Panc1 (cell line): ENCODE results near the gene ARHGEF10L. TPM values are rescaled to one million over a fixed set of nuclear protein-coding genes. Genes with fewer than 3 reads are reported as not detected.

Source experiments
- ATAC-seq: fragments of 200-7000 bp; cut with Tn5 transposase; 2 replicates; pipeline ENCODE4 v1.9.1; 2020; ENCODE audit warnings: mild to moderate bottlenecking, moderate library complexity
- BruUV-seq: library from RNA; stranded (reverse); fragments of 400-500 nt; replicated peaks from 2 replicates; lab custom pipeline; 2021; lab: Mats Ljungman, UMichigan
- CTCF ChIA-PET: fragments of 300-600 bp; sonication (Branson Sonifier 250); formaldehyde crosslinking; loops from one replicate; lab custom pipeline; 2022; ENCODE audit warnings: antibody characterized with exemption; lab: Charles Lee
- POLR2A ChIA-PET: fragments of 300-600 bp; sonication (Branson Sonifier 250); formaldehyde crosslinking; loops from one replicate; lab custom pipeline; 2022; ENCODE audit warnings: antibody characterized with exemption; lab: Charles Lee
- DNase-seq: peaks from one replicate; pipeline ENCODE4 v3.0.0-alpha.2; 2010; ENCODE audit warnings: low read depth, low spot score
- H3K27ac ChIP-seq: 2 replicates; pipeline ENCODE4 v1.5.1; 2011; ENCODE audit warnings: mild to moderate bottlenecking, low read length, inconsistent platforms
- H3K27me3 ChIP-seq: fragments of 200-500 bp; sonication (Bioruptor generic); 2 replicates; pipeline ENCODE4 v1.6.0; 2014; ENCODE audit warnings: low read length, inconsistent platforms; ENCODE audit not compliant: control insufficient read depth, insufficient read depth
- H3K36me3 ChIP-seq: fragments of 200-500 bp; sonication (Bioruptor generic); 2 replicates; pipeline ENCODE4 v1.5.1; 2014; ENCODE audit warnings: inconsistent platforms, mild to moderate bottlenecking, low read length, moderate library complexity; ENCODE audit not compliant: control insufficient read depth, insufficient read depth
- H3K4me1 ChIP-seq: 2 replicates; pipeline ENCODE4 v1.5.1; 2011; ENCODE audit warnings: inconsistent platforms, mild to moderate bottlenecking, low read length, moderate library complexity; ENCODE audit not compliant: control insufficient read depth, insufficient read depth
- H3K4me3 ChIP-seq, 2 experiments: 2 replicates each; pipeline ENCODE4 v1.5.1; 2011 to 2012; ENCODE audit warnings: low read depth in 2 of 2, low read length in 2 of 2, mild to moderate bottlenecking in 2 of 2, inconsistent platforms in 1 of 2, moderate library complexity in 1 of 2
- H3K9me3 ChIP-seq: fragments of 200-500 bp; sonication (Bioruptor generic); 2 replicates; pipeline ENCODE4 v1.5.1; 2014; ENCODE audit warnings: low read depth, mild to moderate bottlenecking, inconsistent platforms, low read length, moderate library complexity; ENCODE audit not compliant: control insufficient read depth, insufficient read depth
- POLR2AphosphoS5 ChIP-seq: IDR thresholded peaks from 2 replicates; pipeline ENCODE4 v1.6.1; 2012; ENCODE audit warnings: mild to moderate bottlenecking, low read depth, low read length, moderate library complexity
- SIN3A ChIP-seq: IDR thresholded peaks from 2 replicates; pipeline ENCODE4 v1.6.1; 2012; ENCODE audit warnings: low read depth, mild to moderate bottlenecking, low read length, moderate library complexity, borderline replicate concordance; ENCODE audit not compliant: insufficient read depth
- TCF7L2 ChIP-seq: IDR thresholded peaks from 2 replicates; pipeline ENCODE4 v1.6.1; 2011; ENCODE audit warnings: mild to moderate bottlenecking, low read depth, low read length, inconsistent platforms
- in situ Hi-C: cut with HindIII; loops from 2 replicates; pipeline ENCODE4 v1.10.0; 2016; ENCODE audit warnings: low sequenced_read_pairs, low pct_unique_long_range_greater_than_20kb
- intact Hi-C: fragments of 100-400 bp; cut with micrococcal nuclease; formaldehyde crosslinking; loops from one replicate; pipeline ENCODE4 v1.10.0; 2022; ENCODE audit not compliant: unreplicated experiment
- total RNA-seq: library from RNA; stranded (reverse); gene quantifications from one replicate; pipeline ENCODE4 v1.2.1, GENCODE V29; 2021; ENCODE audit not compliant: unreplicated experiment
- TF ChIP-seq, protein P1 (sequence below): fragments of 450-650 bp; IDR thresholded peaks from 2 replicates; pipeline ENCODE4 v1.5.1; 2017; ENCODE audit warnings: mild to moderate bottlenecking
- TF ChIP-seq, protein P2 (sequence below), 2 experiments: IDR thresholded peaks; 2 replicates each; pipeline ENCODE4 v1.6.1; 2011 to 2012; ENCODE audit warnings: low read depth in 2 of 2, control low read depth in 1 of 2, low read length in 1 of 2, mild to moderate bottlenecking in 1 of 2, moderate library complexity in 1 of 2; ENCODE audit not compliant: insufficient read depth in 1 of 2

The ARHGEF10L gene
- total RNA-seq, 1 experiment from 2014 or later, result 5.9 TPM

DNA sequence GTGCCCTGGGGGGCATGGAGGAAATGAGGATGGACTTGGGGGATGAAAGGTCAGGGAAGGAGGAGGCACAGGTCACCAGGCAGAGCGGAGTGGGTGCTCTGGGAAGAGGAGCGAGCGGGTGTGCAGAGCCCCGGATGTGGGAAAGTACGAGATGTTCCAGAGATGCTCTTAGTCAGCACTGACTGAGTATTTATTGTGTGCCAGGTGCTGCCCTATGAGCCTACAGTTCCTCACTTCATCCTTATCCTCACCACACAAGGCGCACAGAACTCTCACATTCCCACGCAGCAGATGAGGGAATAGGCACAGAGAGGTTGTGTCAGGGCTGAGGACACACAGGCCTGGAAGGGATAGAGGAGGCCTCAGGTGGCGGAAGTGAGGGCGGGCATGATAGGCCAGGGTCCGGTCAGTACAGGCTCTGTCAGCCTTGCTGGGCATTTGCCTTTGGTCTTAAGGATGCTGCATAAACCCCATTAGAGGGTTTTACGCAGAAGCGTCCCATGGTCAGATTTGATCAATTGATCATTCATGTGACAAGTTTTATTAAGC is 77.3 kb downstream of the ARHGEF10L start:
- POLR2A ChIA-PET, result no interaction called here

DNA sequence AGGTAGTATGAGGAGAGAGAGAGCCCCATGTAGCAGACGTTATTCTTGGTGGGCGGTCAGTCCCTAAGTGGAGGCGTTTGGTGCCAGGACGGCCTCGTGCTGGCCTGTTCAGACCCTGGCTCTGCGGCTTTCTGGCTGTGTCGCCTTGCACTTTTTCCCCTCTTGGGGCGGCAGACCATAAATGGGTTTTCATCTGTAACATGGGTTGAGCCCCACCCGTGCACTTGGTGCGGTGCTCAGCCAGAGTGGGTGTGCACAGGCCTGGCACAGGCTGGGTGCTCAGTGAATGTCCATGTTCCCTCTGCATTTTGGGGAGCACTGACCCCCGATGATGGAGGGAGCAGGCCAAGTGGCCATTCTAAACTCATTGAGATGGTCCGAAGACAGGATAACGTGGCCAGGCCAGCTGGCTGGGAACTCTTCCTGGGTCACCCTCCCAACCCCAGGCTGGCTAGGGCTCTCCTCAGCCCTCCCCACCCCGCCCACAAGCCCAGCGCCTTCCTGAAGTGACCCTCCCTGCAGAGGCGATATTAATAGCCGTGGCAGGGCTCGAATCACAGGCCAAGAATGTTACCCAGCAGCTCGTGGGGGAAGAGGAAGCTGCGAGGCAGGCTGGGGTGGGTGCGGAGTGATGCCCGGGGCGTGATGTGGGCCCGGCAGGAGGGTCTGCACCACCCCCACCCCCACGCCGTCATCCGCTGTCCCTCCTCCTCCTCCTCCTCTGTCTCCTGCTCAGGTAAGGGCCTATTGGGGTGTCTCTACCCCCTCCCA is 78.5 kb downstream of the ARHGEF10L start:
- no TSS peak for BruUV-seq
- in situ Hi-C loops, result no loop called here
- Histone ChIP-seq H3K4me1 (no peaks in the 10 kb centered on the region), H3K27me3 (no peaks in the 10 kb centered on the region), H3K9me3 (no peaks in the 10 kb centered on the region), H3K27ac (no peak overlapping the region), H3K4me3 (no peak overlapping the region), H3K36me3 (no peaks in the 10 kb centered on the region)
- no peak for TF ChIP-seq SIN3A
- no peak for TF ChIP-seq TCF7L2
- TF ChIP-seq, protein P1, sequence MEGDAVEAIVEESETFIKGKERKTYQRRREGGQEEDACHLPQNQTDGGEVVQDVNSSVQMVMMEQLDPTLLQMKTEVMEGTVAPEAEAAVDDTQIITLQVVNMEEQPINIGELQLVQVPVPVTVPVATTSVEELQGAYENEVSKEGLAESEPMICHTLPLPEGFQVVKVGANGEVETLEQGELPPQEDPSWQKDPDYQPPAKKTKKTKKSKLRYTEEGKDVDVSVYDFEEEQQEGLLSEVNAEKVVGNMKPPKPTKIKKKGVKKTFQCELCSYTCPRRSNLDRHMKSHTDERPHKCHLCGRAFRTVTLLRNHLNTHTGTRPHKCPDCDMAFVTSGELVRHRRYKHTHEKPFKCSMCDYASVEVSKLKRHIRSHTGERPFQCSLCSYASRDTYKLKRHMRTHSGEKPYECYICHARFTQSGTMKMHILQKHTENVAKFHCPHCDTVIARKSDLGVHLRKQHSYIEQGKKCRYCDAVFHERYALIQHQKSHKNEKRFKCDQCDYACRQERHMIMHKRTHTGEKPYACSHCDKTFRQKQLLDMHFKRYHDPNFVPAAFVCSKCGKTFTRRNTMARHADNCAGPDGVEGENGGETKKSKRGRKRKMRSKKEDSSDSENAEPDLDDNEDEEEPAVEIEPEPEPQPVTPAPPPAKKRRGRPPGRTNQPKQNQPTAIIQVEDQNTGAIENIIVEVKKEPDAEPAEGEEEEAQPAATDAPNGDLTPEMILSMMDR, result no peak
- TF ChIP-seq, protein P2, sequence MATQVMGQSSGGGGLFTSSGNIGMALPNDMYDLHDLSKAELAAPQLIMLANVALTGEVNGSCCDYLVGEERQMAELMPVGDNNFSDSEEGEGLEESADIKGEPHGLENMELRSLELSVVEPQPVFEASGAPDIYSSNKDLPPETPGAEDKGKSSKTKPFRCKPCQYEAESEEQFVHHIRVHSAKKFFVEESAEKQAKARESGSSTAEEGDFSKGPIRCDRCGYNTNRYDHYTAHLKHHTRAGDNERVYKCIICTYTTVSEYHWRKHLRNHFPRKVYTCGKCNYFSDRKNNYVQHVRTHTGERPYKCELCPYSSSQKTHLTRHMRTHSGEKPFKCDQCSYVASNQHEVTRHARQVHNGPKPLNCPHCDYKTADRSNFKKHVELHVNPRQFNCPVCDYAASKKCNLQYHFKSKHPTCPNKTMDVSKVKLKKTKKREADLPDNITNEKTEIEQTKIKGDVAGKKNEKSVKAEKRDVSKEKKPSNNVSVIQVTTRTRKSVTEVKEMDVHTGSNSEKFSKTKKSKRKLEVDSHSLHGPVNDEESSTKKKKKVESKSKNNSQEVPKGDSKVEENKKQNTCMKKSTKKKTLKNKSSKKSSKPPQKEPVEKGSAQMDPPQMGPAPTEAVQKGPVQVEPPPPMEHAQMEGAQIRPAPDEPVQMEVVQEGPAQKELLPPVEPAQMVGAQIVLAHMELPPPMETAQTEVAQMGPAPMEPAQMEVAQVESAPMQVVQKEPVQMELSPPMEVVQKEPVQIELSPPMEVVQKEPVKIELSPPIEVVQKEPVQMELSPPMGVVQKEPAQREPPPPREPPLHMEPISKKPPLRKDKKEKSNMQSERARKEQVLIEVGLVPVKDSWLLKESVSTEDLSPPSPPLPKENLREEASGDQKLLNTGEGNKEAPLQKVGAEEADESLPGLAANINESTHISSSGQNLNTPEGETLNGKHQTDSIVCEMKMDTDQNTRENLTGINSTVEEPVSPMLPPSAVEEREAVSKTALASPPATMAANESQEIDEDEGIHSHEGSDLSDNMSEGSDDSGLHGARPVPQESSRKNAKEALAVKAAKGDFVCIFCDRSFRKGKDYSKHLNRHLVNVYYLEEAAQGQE (IDR thresholded peaks at IDR 0.05; ENCODE audit: insufficient read depth in 1 of 2, low read depth in 2 of 2, low read length in 1 of 2), result no peak
- TF ChIP-seq POLR2AphosphoS5, result no peak
- ChIA-PET POLR2A (interaction anchor here (0.6 to 0.7 kb wide), 2 partner anchors 124 to 201 kb away, joined by 3 to 5 read pairs; no protein-coding TSS in a partner anchor), CTCF (interaction anchor here (0.6 to 0.7 kb wide), 2 partner anchors 23 to 582 kb away, joined by 4 to 11 read pairs; no protein-coding TSS in a partner anchor)
- intact Hi-C loops, result no loop called here
- ATAC-seq (no peak), DNase-seq (no peak)

More for the DNA sequence above, 77.3 kb downstream of the ARHGEF10L start:
- intact Hi-C loops, result no loop called here
- Histone ChIP-seq H3K27ac (no peak overlapping the region), H3K9me3 (no peaks in the 10 kb centered on the region), H3K4me3 (no peak overlapping the region), H3K27me3 (no peaks in the 10 kb centered on the region), H3K36me3 (no peaks in the 10 kb centered on the region), H3K4me1 (no peaks in the 10 kb centered on the region)
- no TSS peak for BruUV-seq
- TF ChIP-seq POLR2AphosphoS5 (no peak), SIN3A (no peak), TCF7L2 (no peak)
- TF ChIP-seq, protein P2 (IDR thresholded peaks at IDR 0.05; ENCODE audit: insufficient read depth in 1 of 2, low read depth in 2 of 2, low read length in 1 of 2), result no peak
- TF ChIP-seq, protein P1, result no peak
- DNase-seq, result no peak
- CTCF ChIA-PET, result no interaction called here
- in situ Hi-C loops, result no loop called here
- 0 out of 2 replicates have a peak, but pooled peaks have one; percentile 19 for ATAC-seq
